GM06990 (cell line): ENCODE data around the gene CARNS1.

Experiments used
- DNase-seq: peaks from one replicate; pipeline ENCODE4 v3.0.0-alpha.2; 2011; ENCODE audit not compliant: insufficient read length; ENCODE audit errors: extremely low read depth
- H3K27me3 ChIP-seq: replicated peaks from 2 replicates; pipeline ENCODE4 v1.6.0; 2011; ENCODE audit warnings: low read length; ENCODE audit not compliant: control insufficient read depth, insufficient read depth
- H3K36me3 ChIP-seq: 2 replicates; pipeline ENCODE4 v1.5.1; 2011; ENCODE audit warnings: low read length; ENCODE audit not compliant: control insufficient read depth, insufficient read depth
- H3K4me3 ChIP-seq: replicated peaks from 2 replicates; pipeline ENCODE4 v1.5.1; 2011; ENCODE audit warnings: low read depth, mild to moderate bottlenecking, control low read depth, low read length
- TF ChIP-seq, protein P1 (sequence below): IDR thresholded peaks from 2 replicates; pipeline ENCODE4 v1.5.1; 2011; ENCODE audit warnings: low read length, control low read depth, mild to moderate bottlenecking, inconsistent platforms; ENCODE audit not compliant: insufficient read depth, poor library complexity, severe bottlenecking

CARNS1 gene

DNA sequence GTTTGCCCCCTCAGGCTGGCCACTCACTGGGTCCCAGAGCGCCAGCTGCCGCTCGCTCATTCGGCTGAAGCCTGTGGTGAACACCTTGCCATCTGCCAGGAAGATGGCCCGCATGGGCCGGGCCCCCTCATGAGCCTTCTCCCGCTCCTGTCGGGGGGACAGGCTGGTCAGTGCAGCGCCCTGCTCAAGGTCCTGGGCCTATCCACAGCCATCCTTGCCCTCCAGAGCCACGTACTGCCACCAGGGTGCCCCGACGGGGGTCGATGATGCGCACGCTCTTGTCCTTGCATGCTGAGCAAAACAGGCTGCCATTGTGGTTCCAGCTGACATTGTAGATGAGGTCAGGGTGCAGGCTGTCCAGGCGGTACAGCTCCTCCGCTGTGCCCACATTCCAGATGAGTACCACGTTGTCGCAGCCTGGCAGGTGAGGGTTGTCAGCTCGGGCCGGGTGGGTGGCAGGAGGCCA is 25.7 kb downstream of the CARNS1 start:
- H3K27me3 ChIP-seq: no peaks in the 10 kb centered on the region
- H3K4me3 ChIP-seq: no peak overlapping the region
- TF ChIP-seq, protein P1, sequence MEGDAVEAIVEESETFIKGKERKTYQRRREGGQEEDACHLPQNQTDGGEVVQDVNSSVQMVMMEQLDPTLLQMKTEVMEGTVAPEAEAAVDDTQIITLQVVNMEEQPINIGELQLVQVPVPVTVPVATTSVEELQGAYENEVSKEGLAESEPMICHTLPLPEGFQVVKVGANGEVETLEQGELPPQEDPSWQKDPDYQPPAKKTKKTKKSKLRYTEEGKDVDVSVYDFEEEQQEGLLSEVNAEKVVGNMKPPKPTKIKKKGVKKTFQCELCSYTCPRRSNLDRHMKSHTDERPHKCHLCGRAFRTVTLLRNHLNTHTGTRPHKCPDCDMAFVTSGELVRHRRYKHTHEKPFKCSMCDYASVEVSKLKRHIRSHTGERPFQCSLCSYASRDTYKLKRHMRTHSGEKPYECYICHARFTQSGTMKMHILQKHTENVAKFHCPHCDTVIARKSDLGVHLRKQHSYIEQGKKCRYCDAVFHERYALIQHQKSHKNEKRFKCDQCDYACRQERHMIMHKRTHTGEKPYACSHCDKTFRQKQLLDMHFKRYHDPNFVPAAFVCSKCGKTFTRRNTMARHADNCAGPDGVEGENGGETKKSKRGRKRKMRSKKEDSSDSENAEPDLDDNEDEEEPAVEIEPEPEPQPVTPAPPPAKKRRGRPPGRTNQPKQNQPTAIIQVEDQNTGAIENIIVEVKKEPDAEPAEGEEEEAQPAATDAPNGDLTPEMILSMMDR: no peak
- H3K36me3 ChIP-seq: peaks cover 4% of the 10 kb centered on the region
- no peak for DNase-seq

DNA sequence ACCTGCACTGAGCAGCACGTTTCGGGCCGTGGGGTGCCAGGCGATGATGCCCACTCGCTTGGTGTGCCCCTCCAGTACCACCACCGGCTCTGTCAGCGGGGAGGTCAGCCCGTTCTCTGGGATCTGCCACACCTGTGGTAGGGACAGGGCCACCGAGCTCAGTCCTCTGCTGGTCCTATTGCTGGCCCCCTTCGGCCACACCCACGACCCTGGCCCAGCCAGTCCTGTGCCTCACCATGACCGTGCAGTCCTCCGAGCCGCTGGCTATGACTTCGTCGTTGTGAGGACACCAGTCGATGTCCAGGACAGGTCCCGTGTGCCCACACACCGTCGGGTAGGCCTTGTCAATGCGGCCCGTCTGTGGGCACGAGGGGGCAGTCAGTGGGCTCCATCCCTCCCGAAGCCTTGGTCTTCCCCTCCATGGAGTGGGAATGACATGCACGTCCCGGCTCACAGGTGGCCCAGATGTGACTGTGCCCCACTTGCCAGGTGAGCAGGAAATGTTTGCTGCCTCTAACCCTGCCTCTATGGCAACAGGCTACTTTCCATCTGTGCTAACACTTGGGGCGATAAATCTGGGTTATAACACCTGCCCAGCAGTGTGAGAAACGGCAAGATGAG is 26.4 kb downstream of the CARNS1 start:
- no peak for DNase-seq
- TF ChIP-seq, protein P1: no peak
- Histone ChIP-seq H3K4me3 (no peak overlapping the region), H3K36me3 (peaks cover 3% of the 10 kb centered on the region; the same call in 1 of the 2 replicates), H3K27me3 (no peaks in the 10 kb centered on the region)

DNA sequence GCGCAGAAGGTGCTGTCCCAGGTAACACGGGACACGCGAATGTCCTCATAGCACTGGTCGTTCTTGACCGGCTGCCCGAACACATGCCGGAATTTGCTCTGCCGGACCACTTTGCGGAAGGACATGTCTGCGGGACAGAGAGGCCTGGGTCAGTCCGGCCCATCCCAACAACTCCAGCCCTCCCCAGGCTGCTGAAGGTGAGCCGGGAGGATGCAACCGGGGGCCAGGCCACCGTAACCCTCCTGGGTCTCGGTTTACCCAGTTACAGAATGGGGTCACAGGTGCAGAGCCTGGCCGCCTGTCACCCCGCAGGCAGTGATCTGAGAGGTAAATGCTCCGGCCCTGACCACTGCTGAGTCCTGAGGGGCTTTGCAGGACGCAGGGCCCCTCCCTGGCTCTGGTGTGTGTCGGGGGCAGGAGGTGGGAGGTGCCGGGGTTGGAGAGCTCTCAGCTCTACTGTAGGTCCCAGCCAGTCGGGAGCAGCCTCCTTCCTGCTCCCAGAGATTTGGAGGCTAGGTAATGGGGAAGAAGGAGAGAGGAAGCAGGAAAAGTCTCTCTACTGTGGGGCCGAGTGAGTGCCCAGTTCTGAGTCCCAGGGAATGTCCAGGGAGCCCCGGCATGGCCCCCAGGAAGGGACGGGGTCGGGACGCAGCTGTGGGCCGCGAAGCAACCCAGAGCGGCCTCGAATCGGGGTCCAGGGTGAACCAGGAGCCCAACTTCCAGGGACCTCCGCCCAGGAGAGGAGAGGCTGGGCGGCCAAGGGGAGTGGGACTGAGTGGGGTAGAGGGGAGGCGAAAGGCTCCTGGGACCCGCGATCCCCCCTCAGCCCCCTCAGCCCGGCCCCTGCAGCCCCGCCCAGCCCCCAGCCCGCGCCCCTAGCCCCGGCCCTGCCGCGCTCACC is 27.3 kb downstream of the CARNS1 start:
- DNase-seq: no peak
- Histone ChIP-seq H3K36me3 (peaks cover 3% of the 10 kb centered on the region; the same call in 1 of the 2 replicates), H3K27me3 (no peaks in the 10 kb centered on the region), H3K4me3 (peak overlapping the region; percentile 53)
- TF ChIP-seq, protein P1: no peak

DNA sequence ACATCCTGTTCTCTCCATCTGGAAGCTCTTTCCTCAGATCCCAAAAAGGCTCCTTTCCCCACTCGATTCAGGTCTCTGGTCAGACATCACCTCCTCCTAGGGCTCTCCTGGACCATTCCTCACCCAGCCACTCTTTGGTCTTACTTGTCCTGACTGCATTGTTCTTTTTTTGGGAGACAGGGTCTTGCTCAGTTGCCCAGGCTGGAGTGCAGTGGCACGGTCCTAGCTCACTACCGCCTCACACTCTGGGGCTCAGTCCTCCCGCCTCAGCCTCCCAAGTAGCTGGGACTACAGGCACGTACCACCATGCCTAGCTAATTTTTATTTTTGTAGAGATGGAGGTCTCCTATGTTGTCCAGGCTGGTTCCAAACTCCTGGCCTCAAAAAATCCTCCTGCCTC is 30.0 kb downstream of the CARNS1 start:
- Histone ChIP-seq H3K36me3 (no peaks in the 10 kb centered on the region), H3K27me3 (no peaks in the 10 kb centered on the region), H3K4me3 (no peak overlapping the region)
- TF ChIP-seq, protein P1: no peak
- no peak for DNase-seq

DNA sequence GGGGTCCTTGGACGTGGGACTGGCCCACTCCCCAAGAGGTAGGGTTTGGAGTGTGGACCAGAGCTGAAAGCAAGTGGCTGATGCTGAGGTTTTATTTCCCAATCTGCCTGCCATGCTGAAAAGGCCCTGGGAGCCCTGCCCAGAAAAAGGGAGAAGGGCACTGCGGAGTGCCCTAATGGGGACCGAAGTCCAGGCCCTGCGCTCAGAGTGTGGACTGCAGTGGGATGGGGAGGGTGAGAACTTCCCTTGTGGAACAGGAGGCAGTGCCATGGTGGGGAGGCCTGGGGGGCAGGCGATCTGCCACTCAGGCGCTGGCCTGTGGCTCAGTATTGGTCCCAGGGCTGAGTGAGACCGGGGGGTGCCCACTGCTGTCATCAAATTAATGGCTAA is 32.7 kb downstream of the CARNS1 start:
- Histone ChIP-seq H3K4me3 (no peak overlapping the region), H3K27me3 (no peaks in the 10 kb centered on the region), H3K36me3 (no peaks in the 10 kb centered on the region)
- TF ChIP-seq, protein P1: no peak
- no peak for DNase-seq
